Measurements from ENCODE around the gene TMEM50A. TPM values are rescaled to one million over a fixed set of nuclear protein-coding genes. Genes with fewer than 3 reads are reported as not detected.

The TMEM50A gene
- total and polyA plus RNA-seq, 2 donors (not counting 3 experiments of a cell fraction or from before 2014, with no cell fraction given): 125 to 140 TPM

- dilution Hi-C loops (cut with MboI; ENCODE audit: extremely low pct_ligation_motif_present, low sequenced_read_pairs): no loop called here
- ChIA-PET CTCF (interaction anchor here (1.4 kb wide), 1 partner anchor 14 kb away, joined by 3 read pairs; no protein-coding TSS in a partner anchor), POLR2A (interaction anchor here (0.5 kb wide), 1 partner anchor 19 kb away, joined by 4 read pairs; no protein-coding TSS in a partner anchor)
- no peak for DNase-seq (ENCODE audit: low read depth, low spot score)
- Histone ChIP-seq H3K4me2 (ENCODE audit: insufficient read depth, low read length) (peak overlapping the region; percentile 93), H3K4me3 (replicated peaks in 1 of 3; ENCODE audit: insufficient read depth in 1 of 3, low read depth in 1 of 3, low read length in 3 of 3) (peak overlapping the region; percentile 74 to 97 (median 85)), H3K27ac (ENCODE audit: insufficient read depth, low read depth, low read length) (peak overlapping the region; percentile 91), H4K20me1 (replicated peaks; ENCODE audit: control insufficient read depth, extremely low read depth, insufficient read depth, low read length) (peaks cover 6% of the 10 kb centered on the region), H3K9me3 (replicated peaks; ENCODE audit: control insufficient read depth, insufficient read depth, low read length) (no peaks in the 10 kb centered on the region), H3K36me3 (ENCODE audit: control insufficient read depth in 2 of 2, extremely low read depth in 1 of 2, insufficient read depth in 2 of 2, low read length in 2 of 2) (peaks cover 0 to 3% of the 10 kb centered on the region in 2 experiments), H2AFZ (ENCODE audit: low read depth, low read length) (peak overlapping the region; percentile 92), H3K27me3 (ENCODE audit: control insufficient read depth in 2 of 2, insufficient read depth in 2 of 2, low read length in 2 of 2) (no peaks in the 10 kb centered on the region), H3K9me1 (replicated peaks; ENCODE audit: control insufficient read depth, extremely low read depth, insufficient read depth, low read length) (no peaks in the 10 kb centered on the region), H3K9ac (replicated peaks; ENCODE audit: extremely low read depth, insufficient read depth, low read length) (peak overlapping the region; percentile 99), H3K79me2 (ENCODE audit: control insufficient read depth, insufficient read depth, low read length) (peaks cover 59% of the 10 kb centered on the region), H3K4me1 (ENCODE audit: control insufficient read depth, extremely low read depth, insufficient read depth, low read length) (peaks cover 18% of the 10 kb centered on the region)
- BruUV-seq (replicated peaks): no TSS peak
- no peak for FAIRE-seq
- TF ChIP-seq POLR2A (IDR thresholded peaks at IDR 0.05; ENCODE audit: low read depth, low read length) (no peak), GATA2 (IDR thresholded peaks at IDR 0.05; ENCODE audit: insufficient read depth, insufficient read length, low read depth, low read length) (no peak), FOS (IDR thresholded peaks at IDR 0.05; ENCODE audit: borderline replicate concordance, insufficient read depth, low read length) (no peak)
- intact Hi-C loops (cut with micrococcal nuclease): loop anchor here (2.0 to 5.0 kb wide), 3 partner anchors 78 to 93 kb away; partner anchors contain the start of genes MACO1 and RSRP1
Observed at GRCh38 chr1:25338986-25339385, 852 bp downstream of the TMEM50A start.

GRCh38 chr1:25341746-25342145 is 3.6 kb downstream of the TMEM50A start:
- Histone ChIP-seq H3K4me2 (ENCODE audit: insufficient read depth, low read length) (no peak overlapping the region), H2AFZ (ENCODE audit: low read depth, low read length) (no peak overlapping the region), H3K9ac (replicated peaks; ENCODE audit: extremely low read depth, insufficient read depth, low read length) (no peak overlapping the region), H3K4me1 (ENCODE audit: control insufficient read depth, extremely low read depth, insufficient read depth, low read length) (peaks cover 16% of the 10 kb centered on the region), H3K4me3 (replicated peaks in 1 of 3; ENCODE audit: insufficient read depth in 1 of 3, low read depth in 1 of 3, low read length in 3 of 3) (no peak overlapping the region), H3K79me2 (ENCODE audit: control insufficient read depth, insufficient read depth, low read length) (peaks cover 61% of the 10 kb centered on the region), H4K20me1 (replicated peaks; ENCODE audit: control insufficient read depth, extremely low read depth, insufficient read depth, low read length) (peaks cover 6% of the 10 kb centered on the region), H3K27ac (ENCODE audit: insufficient read depth, low read depth, low read length) (no peak overlapping the region), H3K27me3 (ENCODE audit: control insufficient read depth in 2 of 2, insufficient read depth in 2 of 2, low read length in 2 of 2) (no peaks in the 10 kb centered on the region), H3K9me3 (replicated peaks; ENCODE audit: control insufficient read depth, insufficient read depth, low read length) (no peaks in the 10 kb centered on the region), H3K9me1 (replicated peaks; ENCODE audit: control insufficient read depth, extremely low read depth, insufficient read depth, low read length) (no peaks in the 10 kb centered on the region), H3K36me3 (ENCODE audit: control insufficient read depth in 2 of 2, extremely low read depth in 1 of 2, insufficient read depth in 2 of 2, low read length in 2 of 2) (peaks cover 1 to 3% of the 10 kb centered on the region in 2 experiments)
- DNase-seq (ENCODE audit: low read depth, low spot score) (no peak), FAIRE-seq (no peak)
- POLR2A ChIA-PET: no interaction called here
- CTCF ChIA-PET: interaction anchor here (1.3 kb wide), 1 partner anchor 179 kb away, joined by 3 read pairs; no protein-coding TSS in a partner anchor
- dilution Hi-C loops (cut with MboI; ENCODE audit: extremely low pct_ligation_motif_present, low sequenced_read_pairs): no loop called here
- intact Hi-C loops (cut with micrococcal nuclease): no loop called here
- no TSS peak for BruUV-seq (replicated peaks)
- TF ChIP-seq FOS (IDR thresholded peaks at IDR 0.05; ENCODE audit: borderline replicate concordance, insufficient read depth, low read length) (no peak), MAX (IDR thresholded peaks at IDR 0.05; ENCODE audit: insufficient read depth, insufficient read length) (no peak), EZH2 (IDR thresholded peaks at IDR 0.05; ENCODE audit: borderline replicate concordance, low read depth, low read length, severe bottlenecking) (no peak), JUN (IDR thresholded peaks at IDR 0.05; ENCODE audit: borderline replicate concordance, insufficient read depth, insufficient read length, low read depth) (no peak), POLR2A (IDR thresholded peaks at IDR 0.05; ENCODE audit: low read depth, low read length) (no peak), POLR2AphosphoS5 (IDR thresholded peaks at IDR 0.05; ENCODE audit: insufficient read depth, low read depth, low read length) (no peak), CTCF (IDR thresholded peaks at IDR 0.05; ENCODE audit: extremely low read depth in 1 of 2, insufficient read depth in 1 of 2, low read depth in 1 of 2, low read length in 2 of 2) (no peak), GATA2 (IDR thresholded peaks at IDR 0.05; ENCODE audit: insufficient read depth, insufficient read length, low read depth, low read length) (no peak), MYC (IDR thresholded peaks at IDR 0.05; ENCODE audit: low read depth, low read length) (no peak)

Data from endothelial cell of umbilical vein (primary cell).